NK-92 (cell line): ENCODE data around the gene PTPRU.

Experiments used
- DNase-seq: peaks from one replicate; lab custom pipeline; 2025; ENCODE audit not compliant: unreplicated experiment; lab: John Stamatoyannopoulos, UW

Gene PTPRU

GRCh38 chr1:29235955-29236711 is at the start of gene PTPRU:
TSS of gene PTPRU (plus strand) at chr1:29236522. CDS start at chr1:29236645, 123 bp downstream.
- DNase-seq = no peak

GRCh38 chr1:29186707-29187106 is 49.6 kb upstream of the PTPRU start:
- DNase-seq = no peak

GRCh38 chr1:29190718-29191117 is 45.6 kb upstream of the PTPRU start:
- no peak for DNase-seq

GRCh38 chr1:29193879-29194455 is 42.4 kb upstream of the PTPRU start:
- no peak for DNase-seq

- DNase-seq = no peak
These were observed 40.4 kb upstream of the PTPRU start for GRCh38 chr1:29195881-29196291.

GRCh38 chr1:29196863-29197589 is 39.3 kb upstream of the PTPRU start:
- DNase-seq = no peak

GRCh38 chr1:29197590-29197924 is 38.8 kb upstream of the PTPRU start:
- DNase-seq = no peak

- DNase-seq = no peak
These were observed 38.3 kb upstream of the PTPRU start for GRCh38 chr1:29197993-29198392.

- no peak for DNase-seq
These were observed 35.3 kb upstream of the PTPRU start for GRCh38 chr1:29200906-29201594.

GRCh38 chr1:29201595-29202051 is 34.7 kb upstream of the PTPRU start:
- no peak for DNase-seq

- no peak for DNase-seq
These were observed 34.3 kb upstream of the PTPRU start for GRCh38 chr1:29202053-29202452.

- peak; percentile 35 for DNase-seq
These were observed 33.6 kb upstream of the PTPRU start for GRCh38 chr1:29202584-29203340.

GRCh38 chr1:29208442-29208841 is 27.9 kb upstream of the PTPRU start:
- DNase-seq = no peak

GRCh38 chr1:29209173-29209572 is 27.1 kb upstream of the PTPRU start:
- DNase-seq = no peak

- DNase-seq = no peak
These were observed 25.8 kb upstream of the PTPRU start for GRCh38 chr1:29210278-29211085.

- no peak for DNase-seq
These were observed 25.0 kb upstream of the PTPRU start for GRCh38 chr1:29211086-29212030.

- no peak for DNase-seq
These were observed 23.3 kb upstream of the PTPRU start for GRCh38 chr1:29213055-29213454.

- DNase-seq = no peak
These were observed 18.7 kb upstream of the PTPRU start for GRCh38 chr1:29217633-29218032.

GRCh38 chr1:29218223-29218622 is 18.1 kb upstream of the PTPRU start:
- DNase-seq = no peak
